HG03571 (cell line): Measurements from ENCODE around the gene EFNA1.

Experiments used
- ATAC-seq: cut with Tn5 transposase; IDR thresholded peaks from one replicate; pipeline ENCODE4 v1.9.1; 2021; ENCODE audit not compliant: unreplicated experiment

EFNA1 gene, protein sequence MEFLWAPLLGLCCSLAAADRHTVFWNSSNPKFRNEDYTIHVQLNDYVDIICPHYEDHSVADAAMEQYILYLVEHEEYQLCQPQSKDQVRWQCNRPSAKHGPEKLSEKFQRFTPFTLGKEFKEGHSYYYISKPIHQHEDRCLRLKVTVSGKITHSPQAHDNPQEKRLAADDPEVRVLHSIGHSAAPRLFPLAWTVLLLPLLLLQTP

DNA sequence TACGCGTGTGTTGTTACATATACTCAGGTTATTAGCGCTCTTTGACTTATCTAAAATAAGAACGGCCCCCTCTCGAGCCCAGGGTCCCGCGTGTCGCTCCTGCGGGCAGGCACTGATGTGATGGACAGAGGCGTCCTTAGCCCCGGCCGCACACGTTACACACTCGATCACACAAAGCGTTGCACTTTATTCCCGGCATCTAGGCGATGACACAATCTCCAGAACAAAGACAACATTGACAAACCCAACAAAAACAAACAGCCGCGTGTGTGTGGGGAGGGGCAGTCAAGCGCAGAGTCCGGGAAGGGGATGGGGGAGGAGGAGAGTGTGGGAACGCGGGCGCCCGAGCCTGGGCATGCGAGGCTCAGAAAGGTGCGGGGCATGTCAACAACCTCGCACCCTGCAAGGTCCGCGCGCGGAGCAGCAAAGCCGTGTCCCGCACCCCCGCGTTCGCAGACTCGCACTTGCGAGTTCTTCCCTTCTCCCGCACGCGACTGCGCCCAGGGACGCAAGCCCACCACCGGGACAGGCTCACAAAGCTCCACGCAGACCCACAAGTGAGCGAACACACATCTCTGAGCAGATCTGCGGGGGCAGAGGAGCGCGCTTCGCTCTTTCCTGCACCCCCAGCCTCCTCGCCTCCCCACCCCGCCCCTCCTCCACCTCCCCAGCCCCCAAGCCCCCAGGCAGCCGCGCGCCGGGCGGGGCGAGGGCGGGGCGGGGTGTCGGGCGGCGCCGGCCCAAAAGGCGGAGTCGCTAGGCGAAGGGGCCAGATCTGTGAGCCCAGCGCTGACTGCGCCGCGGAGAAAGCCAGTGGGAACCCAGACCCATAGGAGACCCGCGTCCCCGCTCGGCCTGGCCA lies at the start of gene EFNA1:
EFNA1 (plus strand) TSS at position 772 of the 862 bp plus-strand sequence. CDS start 102 bp downstream, outside the sequence.
- ATAC-seq = no peak

DNA sequence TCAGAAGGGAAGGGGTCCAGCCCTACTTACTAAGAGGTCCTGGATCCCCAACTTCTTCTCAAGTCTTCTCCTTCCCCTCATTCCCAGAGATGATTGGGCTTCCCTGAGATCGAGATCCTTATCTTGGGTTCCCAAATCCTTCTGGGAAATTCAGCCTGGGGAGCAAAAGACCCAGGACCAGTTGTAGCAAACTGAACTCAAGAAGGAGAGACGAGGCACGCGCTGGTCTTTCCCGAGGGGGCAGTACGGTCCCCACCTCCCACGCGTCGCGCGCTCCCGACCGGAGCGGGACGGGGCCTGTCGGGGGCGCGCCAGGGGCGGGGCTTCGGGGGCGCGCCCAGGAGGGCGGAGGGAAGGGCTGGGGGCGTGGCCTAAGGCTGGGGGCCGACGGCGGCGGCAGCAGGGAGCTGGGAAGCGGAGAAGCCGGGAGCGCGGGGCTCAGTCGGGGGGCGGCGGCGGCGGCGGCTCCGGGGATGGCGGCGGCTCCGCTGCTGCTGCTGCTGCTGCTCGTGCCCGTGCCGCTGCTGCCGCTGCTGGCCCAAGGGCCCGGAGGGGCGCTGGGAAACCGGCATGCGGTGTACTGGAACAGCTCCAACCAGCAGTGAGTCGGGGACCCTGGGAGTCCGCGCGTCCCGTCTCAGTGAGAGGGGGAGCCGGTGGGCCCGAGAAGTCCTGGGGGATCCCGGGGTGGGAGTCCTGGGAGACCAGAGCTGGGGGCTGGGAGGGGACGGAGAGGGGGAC lies 49.0 kb upstream of the EFNA1 start, which contains the start of gene EFNA3:
EFNA3 (plus strand) TSS at position 369 of the 741 bp plus-strand sequence; CDS start at position 474, 105 bp downstream.
- ATAC-seq = no peak

DNA sequence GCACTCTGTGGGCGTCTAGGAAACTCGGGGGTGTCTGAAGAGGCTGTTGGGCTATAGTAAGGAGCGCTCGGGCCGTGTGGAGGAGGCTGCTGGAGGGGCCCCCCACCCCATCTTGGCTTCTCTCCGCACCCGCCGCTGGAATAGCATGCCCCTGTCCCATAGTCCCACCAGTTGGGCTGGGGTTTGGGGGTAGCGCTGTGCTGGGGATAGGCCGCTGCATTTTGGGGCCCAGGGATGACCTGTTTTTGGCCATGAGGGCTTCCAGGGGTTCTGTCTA lies 48.5 kb upstream of the EFNA1 start:
- no peak for ATAC-seq

DNA sequence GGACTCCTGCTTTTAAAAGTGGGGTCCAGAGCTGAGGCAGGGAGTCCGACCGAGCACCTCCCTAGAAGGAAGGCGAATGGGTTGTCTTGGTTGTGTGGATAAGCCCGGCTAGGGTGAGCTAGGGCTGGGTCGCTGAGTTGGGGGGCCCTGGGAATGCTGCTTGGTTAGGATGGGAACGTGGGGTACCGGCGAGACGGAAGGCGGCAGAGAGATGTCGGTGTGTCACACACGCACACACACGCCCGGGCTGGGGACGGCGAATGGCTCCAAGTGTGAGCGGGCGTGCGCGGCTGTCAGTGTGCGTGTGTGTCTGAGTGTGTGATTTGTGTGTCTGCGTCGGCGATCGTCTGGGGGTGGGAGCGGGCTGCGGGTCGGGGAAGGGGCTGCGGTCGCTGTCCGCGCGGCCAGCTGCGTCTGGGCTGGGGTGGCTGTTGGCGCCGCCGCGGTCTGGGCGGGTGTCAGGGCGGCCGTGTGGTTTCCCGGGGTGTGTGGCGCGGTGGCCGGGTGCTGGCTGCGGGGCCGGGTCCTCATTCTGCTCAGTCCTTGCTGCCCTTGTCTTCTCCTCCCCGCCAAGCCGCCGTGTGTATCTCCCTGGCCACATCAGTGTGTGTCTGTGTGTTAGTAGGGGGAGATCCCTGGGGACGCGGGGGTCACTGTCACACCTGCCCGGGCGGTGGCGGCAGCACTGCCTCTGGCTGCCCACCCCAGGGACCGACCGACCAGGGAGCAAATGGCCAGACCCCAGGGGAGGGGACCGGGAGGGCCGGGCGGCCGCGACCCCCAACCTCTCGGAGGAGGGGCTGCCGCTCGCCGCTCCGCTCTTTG lies 48.0 kb upstream of the EFNA1 start:
- ATAC-seq = no peak

DNA sequence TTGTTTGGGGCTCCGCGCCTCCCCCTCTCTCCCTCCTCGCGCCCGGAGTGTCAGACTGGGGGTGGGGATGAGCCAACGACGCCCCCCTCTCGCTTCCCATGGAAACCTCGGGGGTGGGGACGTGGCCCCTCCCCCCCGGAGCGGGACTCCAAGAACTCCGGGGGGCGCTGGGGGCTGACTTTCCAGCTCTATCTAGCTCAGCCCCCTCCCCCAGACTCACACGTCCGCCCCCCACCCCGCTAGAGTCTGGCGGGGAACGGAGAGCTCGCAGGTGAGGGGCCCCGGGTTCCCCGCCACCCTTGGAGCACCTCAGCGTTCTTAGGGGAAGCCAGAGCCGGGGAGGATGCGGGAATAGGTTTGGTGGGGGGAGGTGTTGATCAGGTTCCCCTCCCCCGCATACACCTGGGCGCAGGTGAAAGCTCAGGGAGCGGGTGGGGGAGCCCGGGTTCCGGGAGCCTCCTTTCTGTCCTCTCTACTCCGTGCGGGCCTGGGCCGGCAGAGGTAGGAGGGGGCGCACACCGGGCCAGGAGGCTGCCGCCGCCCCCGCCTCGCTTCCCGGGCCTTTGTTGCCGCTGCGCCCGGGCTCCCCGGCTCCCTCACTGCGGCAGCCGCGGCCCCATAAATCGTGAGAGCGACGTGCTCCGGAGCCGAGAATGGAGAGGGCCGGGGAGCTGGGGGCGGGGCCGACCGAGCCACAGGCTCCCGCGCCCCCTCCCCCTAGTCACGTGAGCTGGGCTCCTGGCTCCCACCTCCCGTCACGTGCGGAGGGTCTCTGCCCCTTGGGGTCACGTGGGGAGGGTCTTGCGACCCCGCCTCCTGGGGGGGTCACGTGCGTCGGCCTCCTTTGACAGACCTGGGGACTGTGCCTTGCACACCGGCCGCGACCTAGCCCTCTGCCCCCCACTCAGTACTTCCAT lies 47.1 kb upstream of the EFNA1 start:
- no peak for ATAC-seq

DNA sequence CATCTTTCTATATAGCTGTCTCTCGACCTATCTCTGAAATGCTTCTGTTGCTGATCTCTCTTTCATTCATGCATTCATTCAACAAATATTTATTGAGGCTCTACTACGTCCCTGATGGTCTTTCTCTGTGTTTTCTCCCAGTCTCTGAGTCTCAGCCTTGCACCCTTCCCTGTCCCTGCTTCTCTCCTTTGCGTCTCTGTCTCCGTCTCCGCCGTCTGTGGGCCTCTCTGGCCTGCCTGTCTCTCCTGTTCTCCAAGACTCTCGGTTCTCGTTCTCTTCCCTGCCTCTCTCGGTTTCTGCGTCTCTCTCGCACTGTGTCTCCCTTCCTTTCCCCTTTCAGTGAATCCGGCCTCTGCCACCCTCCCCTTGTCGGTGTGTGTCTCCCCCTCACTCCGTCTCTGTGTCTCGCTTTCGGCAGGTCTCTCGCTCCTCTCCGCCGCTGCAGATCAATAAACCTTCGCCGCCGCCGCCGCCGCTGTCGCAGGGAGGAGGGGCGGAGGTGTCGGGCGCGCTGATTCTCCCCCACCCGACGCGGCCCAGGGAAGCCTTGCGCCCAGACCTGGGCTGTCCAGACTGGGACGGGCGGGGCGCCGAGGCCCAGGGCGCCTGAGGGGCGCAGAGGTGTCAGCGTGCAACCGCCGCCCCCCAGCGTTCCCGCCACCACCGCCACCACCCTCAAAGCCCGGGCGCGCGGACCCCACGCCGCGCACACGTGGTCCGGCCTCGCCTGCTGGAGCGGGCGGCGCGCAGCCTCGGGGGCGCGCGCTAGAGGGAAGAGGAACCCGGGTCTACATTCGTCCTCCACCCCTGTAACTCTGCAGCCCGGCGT lies 46.0 kb upstream of the EFNA1 start:
- ATAC-seq = no peak

DNA sequence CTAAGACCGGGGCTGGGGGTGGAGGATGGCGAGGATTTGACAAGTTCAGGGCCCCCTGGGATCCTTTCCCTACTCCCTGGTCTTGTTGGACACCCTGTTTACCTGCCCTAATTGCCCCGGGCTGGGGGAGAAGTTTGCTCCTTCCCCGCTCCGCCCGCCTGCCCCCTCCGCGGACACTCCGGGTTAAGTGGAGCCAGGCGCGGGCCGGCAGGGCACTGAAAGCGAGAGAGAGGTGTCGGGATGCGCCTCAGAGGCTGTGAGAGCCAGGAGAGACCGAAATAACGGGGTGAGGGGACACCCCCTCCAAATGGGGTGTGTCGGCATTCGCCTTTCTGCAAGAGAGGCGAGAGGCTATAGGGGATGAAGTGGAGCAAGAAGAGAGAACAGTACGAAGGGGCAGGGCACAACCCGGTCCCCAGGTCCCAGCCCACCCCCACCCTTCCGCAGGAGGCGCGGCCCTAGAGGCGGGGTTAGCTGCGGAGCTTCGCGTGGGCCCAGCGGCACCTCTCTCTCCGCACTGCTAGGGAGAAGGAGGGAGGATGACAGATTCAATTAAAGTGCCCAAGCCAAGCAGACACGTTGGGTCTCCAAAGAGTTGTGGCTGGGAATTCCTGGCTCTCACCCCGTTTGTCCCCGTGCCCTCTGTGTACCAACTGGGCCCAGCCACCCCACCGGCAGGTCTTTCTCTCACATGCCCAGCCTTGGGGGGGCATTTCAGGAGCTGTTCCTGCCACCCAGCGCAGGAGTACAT lies 45.2 kb upstream of the EFNA1 start:
- ATAC-seq = no peak

DNA sequence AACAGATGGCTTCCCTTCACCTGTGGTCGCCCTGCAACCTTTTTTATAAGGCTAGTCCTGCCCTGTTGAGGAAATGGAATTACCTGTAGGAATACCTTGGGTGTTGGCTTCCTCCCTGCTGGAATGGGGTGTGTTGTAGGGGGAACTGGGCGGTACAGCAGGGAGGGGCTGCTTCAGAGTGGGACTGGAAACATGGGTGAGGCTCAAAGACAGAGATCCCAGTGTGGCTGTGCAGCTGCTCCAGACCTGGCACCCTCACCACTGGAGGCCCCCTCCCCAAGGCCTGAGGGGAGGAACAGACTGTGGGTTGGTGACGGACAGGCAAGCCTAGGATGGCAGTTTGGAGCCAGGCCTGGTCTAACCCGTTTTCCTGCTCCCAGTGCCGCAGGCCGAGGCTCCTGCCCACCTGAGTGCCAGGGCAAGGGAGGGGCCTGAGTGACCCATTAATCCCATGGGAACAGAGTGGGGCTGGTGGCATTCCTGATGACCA lies 44.6 kb upstream of the EFNA1 start:
- no peak for ATAC-seq

DNA sequence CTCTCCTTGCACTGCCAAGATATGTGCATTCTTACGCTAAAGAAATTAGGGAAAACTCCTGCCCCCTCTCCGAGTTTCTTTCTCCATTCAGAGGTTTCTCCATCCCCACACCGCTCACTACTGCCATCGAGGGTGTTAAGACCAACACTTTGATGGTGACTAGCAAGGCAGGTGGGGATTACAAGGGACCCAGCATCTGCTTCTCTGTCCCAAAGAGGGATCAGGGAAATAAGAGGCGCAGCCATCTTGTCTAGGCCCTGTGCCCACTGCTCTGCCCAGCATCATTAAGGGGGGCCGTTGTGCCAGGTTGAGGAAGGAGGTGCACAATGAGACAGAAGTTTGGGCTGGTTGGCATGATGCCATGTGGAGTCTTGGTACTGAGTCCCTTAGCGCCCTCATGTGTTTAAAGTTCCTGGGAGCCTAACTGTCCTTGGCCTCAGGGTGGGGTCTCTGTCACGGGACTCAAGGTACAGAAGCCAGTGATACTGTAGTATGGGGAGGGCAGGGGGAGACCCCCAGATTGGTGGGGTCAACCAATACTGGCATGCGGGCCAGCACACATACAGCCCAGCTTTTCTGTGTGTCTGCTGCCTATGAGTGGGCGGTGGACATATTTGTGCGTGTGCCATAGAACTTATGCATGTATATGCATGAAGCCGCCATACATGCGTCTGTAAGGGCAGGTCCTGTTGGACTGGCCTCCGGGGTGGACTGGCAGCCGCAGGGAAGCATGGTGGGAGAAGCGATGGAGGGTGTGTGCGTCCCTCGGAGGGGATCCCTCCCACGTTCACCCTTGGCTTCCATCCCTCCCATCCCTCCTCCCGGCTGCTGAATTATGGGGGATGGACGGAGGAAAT lies 43.6 kb upstream of the EFNA1 start:
- ATAC-seq = no peak

DNA sequence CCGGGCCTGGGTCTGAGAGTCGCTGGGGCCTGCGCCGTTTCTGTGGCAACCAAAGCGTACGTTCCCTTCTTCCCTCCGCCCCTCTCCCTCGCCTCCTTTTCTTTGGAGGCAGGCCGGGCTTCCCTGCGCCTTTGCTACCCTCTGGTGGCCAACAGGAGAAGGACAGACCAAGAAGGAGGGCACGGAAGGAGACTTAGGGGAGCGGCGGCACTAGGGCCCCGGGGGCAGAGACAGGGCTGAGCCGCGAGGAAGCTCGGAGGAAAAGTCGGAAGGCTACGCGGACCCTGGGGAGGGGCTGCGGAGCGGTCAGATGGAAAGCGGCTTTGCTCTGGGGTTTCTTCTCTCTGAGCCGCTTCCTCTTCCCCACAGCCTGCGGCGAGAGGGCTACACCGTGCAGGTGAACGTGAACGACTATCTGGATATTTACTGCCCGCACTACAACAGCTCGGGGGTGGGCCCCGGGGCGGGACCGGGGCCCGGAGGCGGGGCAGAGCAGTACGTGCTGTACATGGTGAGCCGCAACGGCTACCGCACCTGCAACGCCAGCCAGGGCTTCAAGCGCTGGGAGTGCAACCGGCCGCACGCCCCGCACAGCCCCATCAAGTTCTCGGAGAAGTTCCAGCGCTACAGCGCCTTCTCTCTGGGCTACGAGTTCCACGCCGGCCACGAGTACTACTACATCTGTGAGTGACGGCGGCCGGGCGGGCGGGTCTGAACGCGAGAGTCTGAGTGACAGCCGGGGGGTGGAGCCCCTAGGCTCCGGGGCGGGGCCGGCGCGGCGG lies 42.8 kb upstream of the EFNA1 start:
- peak; percentile 69 for ATAC-seq

DNA sequence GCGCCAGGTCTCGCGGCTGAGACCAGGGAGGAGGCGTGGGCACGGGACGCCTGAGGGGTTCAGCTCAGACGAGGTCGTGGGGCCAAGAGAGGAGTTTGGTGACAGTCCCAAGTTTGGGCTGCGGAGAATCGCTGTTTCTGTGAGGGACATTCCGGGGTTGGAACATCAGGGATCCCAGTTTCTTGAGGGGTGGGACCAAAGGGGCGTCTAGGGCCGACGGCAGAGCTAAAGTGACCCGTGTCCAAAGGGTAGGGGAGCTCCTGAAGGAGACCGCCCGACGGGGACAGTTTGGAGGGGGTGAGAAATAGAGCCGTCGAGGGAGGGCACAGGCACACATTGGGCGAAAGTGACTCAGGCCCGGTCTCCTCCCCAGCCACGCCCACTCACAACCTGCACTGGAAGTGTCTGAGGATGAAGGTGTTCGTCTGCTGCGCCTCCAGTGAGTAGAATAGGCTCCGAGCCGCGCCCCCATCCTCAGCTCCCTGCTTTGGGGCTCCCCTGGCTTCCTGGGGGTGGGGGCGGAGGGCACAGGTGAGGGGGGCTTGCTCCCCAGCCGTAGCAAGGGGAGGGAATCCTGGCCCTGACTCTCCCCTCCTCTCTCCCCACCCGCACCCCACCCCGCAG lies 42.1 kb upstream of the EFNA1 start:
- ATAC-seq = no peak

DNA sequence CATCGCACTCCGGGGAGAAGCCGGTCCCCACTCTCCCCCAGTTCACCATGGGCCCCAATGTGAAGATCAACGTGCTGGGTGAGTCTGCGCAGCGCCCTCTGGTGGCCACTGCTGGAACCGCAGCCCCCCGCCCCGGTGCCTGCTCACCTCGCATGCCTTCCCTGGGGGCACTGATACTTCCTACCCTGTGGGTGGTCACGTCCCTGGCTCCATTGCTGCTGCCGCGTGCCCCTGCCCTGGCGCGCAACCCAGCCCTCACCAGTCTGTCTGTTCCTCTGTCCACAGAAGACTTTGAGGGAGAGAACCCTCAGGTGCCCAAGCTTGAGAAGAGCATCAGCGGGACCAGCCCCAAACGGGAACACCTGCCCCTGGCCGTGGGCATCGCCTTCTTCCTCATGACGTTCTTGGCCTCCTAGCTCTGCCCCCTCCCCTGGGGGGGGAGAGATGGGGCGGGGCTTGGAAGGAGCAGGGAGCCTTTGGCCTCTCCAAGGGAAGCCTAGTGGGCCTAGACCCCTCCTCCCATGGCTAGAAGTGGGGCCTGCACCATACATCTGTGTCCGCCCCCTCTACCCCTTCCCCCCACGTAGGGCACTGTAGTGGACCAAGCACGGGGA lies 41.4 kb upstream of the EFNA1 start:
- ATAC-seq = no peak

DNA sequence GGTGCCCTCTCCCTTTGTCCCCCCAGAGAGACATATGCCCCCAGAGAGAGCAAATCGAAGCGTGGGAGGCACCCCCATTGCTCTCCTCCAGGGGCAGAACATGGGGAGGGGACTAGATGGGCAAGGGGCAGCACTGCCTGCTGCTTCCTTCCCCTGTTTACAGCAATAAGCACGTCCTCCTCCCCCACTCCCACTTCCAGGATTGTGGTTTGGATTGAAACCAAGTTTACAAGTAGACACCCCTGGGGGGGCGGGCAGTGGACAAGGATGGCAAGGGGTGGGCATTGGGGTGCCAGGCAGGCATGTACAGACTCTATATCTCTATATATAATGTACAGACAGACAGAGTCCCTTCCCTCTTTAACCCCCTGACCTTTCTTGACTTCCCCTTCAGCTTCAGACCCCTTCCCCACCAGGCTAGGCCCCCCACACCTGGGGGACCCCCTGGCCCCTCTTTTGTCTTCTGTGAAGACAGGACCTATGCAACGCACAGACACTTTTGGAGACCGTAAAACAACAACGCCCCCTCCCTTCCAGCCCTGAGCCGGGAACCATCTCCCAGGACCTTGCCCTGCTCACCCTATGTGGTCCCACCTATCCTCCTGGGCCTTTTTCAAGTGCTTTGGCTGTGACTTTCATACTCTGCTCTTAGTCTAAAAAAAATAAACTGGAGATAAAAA lies 40.7 kb upstream of the EFNA1 start:
- ATAC-seq = no peak

DNA sequence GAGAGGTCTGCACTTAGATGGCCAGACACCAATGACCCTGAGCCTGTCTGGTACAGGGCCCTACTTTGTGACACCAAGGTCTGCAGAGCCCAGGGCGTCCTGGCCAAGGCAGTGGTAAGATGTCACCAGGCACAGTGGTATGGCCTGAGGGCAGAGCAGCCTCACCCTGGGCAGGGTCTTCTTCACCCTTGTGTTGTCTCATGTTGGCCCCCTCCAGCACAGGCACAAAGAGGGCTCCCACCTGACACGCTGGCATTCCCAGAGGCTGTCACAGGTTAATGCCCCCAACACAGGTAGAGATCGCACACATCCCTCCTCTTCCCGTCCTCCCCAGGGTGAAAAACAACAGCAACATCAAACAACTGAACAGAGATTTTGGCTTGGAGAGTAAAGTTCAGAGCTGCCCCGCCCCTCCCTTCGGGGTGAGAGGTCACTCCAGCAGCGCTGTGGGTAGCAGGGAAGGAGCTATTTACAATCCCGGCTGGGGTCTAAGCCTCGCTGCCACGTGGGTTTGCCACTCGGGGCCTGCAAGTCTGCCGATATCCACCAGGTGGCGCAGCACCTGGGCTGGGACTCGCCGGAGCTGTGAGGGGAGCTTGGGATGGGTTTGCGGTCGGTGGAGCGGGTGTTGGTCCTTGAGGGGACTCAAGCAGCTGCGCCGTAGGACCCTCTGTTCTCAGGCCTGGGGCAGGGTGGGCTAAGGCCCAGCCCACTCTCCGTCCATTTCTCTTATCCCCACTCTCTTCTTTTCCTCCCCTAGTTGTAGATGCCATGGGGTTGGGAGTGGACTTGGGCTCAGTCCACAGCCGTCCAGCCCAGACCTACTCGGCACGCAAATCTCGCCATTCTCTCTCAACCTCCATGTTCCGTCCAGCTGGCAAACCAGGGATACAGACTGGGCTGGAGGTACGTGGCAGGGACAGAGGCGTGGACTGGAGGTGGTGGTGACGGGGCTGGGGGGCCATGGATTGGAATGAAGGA lies 36.3 kb upstream of the EFNA1 start:
- ATAC-seq = no peak
